ENCODE measurements around the gene ZNF569.
A peak's percentile ranks its signal among the peaks of the same experiment; 100 is the strongest.

The ZNF569 gene

DNA sequence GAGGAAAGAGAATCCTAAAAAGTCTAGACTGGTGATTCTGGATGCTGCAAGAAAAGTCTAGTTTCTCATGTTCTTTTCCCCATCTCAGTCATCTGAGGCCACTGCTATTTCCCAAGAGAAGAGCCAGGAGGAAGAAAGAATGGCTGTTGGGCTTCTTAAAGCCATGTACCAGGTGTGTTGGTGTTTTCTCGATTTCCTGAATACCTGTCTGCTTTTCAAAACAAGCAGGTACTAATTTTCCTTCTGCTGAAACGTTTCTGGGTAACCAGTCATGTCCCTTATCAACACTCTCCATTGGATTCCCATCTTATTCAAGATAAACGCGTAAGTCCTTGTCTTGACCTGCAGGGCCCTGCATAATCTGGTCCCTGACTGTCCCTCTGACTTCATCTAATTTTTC lies 3.0 kb upstream of the ZNF569 start:
- H3K4me3 ChIP-seq (ENCODE audit: insufficient read depth, low read length, poor library complexity, severe bottlenecking) = peak overlapping the region; percentile 57
- H3K9ac ChIP-seq (ENCODE audit: low read length) = peak overlapping the region; percentile 56; the same call in 1 of the 2 replicates
- peak overlapping the region; percentile 52 for H3K4me2 ChIP-seq (ENCODE audit: low read depth, low read length, poor library complexity, severe bottlenecking)
- no peaks in the 10 kb centered on the region for H3K27me3 ChIP-seq (ENCODE audit: low read length)
- peaks cover 5% of the 10 kb centered on the region; the same call in 1 of the 2 replicates for H3K79me2 ChIP-seq (ENCODE audit: insufficient read depth, low read length)
- H3K9me3 ChIP-seq (ENCODE audit: insufficient read depth, low read length) = peaks cover 19% of the 10 kb centered on the region; the same call in 1 of the 2 replicates
- H3K9me2 ChIP-seq (replicated peaks; ENCODE audit: insufficient read depth, low read length) = no peaks in the 10 kb centered on the region
- peaks cover 7% of the 10 kb centered on the region for H3K36me3 ChIP-seq (ENCODE audit: low read length)
- H4K20me1 ChIP-seq (ENCODE audit: low read depth, low read length) = no peaks in the 10 kb centered on the region
- H3F3A ChIP-seq (ENCODE audit: insufficient read depth) = no peaks in the 10 kb centered on the region
- TF ChIP-seq, protein P1, sequence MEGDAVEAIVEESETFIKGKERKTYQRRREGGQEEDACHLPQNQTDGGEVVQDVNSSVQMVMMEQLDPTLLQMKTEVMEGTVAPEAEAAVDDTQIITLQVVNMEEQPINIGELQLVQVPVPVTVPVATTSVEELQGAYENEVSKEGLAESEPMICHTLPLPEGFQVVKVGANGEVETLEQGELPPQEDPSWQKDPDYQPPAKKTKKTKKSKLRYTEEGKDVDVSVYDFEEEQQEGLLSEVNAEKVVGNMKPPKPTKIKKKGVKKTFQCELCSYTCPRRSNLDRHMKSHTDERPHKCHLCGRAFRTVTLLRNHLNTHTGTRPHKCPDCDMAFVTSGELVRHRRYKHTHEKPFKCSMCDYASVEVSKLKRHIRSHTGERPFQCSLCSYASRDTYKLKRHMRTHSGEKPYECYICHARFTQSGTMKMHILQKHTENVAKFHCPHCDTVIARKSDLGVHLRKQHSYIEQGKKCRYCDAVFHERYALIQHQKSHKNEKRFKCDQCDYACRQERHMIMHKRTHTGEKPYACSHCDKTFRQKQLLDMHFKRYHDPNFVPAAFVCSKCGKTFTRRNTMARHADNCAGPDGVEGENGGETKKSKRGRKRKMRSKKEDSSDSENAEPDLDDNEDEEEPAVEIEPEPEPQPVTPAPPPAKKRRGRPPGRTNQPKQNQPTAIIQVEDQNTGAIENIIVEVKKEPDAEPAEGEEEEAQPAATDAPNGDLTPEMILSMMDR (IDR thresholded peaks at IDR 0.05; ENCODE audit: insufficient read depth, low read length, poor library complexity, severe bottlenecking) = no peak
- no peak for TF ChIP-seq EZH2phosphoT487 (conservative IDR thresholded peaks at IDR 0.05; ENCODE audit: low read length)
- no peak overlapping the region for H3K27ac ChIP-seq (ENCODE audit: low read depth, low read length)
- H2AFZ ChIP-seq (ENCODE audit: low read depth, low read length, severe bottlenecking) = no peak overlapping the region

DNA sequence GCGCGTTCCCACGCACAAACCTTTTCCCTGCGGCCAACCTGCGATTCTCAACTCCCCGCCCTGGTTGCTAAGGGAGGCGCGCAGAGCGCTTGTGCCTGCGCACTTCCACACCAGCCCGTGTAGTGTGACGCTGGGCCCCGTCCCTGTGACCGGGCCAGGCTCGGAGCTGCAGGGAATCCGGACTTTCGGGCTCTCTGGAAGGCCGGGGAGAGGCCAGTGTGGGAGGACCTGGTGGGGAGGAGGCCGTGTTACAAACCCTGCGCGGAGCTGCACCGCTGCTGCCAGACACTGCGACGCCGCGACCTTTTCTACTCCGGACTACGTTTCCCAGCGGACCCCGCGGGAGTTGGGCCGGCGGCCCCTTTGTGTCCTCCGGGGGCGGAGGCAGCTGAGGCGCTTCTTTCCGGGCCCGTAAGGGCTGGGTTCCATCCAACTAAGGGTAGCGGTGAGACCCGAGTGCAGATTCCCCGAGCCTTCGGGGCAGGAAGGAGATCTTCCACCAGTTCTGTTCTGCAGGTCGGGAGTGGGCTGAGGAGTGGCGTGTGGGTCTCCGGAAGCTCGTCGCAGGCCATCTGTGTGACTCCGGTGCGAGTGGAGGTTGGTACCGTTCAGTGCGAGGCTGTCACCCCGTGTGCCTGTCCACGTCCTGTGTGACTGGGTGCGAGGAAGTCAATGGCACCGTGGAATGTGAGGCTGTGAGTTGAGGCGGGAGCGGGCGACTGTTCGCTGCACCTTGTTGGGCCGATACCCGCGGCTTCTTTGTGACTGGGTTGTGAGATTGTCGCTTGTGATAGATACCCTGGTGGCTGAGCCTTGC lies 1.9 kb upstream of the ZNF569 start, which contains the start of gene ZNF570:
ZNF570 (plus strand) TSS at position 396 of the 817 bp plus-strand sequence. CDS start 999 bp downstream, outside the sequence.
- Histone ChIP-seq H3K36me3 (ENCODE audit: low read length) (peaks cover 15% of the 10 kb centered on the region), H3K4me3 (ENCODE audit: insufficient read depth, low read length, poor library complexity, severe bottlenecking) (peak within 1 kb of the TSS; percentile 57), H3K9ac (ENCODE audit: low read length) (peak within 1 kb of the TSS; percentile 56), H3K27me3 (ENCODE audit: low read length) (no peaks in the 10 kb centered on the region), H3K4me2 (ENCODE audit: low read depth, low read length, poor library complexity, severe bottlenecking) (peak within 1 kb of the TSS; percentile 52), H3F3A (ENCODE audit: insufficient read depth) (no peaks in the 10 kb centered on the region), H3K9me3 (ENCODE audit: insufficient read depth, low read length) (peaks cover 19% of the 10 kb centered on the region; the same call in 1 of the 2 replicates), H3K9me2 (replicated peaks; ENCODE audit: insufficient read depth, low read length) (no peaks in the 10 kb centered on the region), H3K27ac (ENCODE audit: low read depth, low read length) (peak within 1 kb of the TSS; percentile 9; the same call in 1 of the 2 replicates), H2AFZ (ENCODE audit: low read depth, low read length, severe bottlenecking) (peak within 1 kb of the TSS; percentile 69), H3K79me2 (ENCODE audit: insufficient read depth, low read length) (peaks cover 5% of the 10 kb centered on the region; the same call in 1 of the 2 replicates), H4K20me1 (ENCODE audit: low read depth, low read length) (no peaks in the 10 kb centered on the region)
- TF ChIP-seq EZH2phosphoT487 (conservative IDR thresholded peaks at IDR 0.05; ENCODE audit: low read length) = no peak
- TF ChIP-seq, protein P1 (IDR thresholded peaks at IDR 0.05; ENCODE audit: insufficient read depth, low read length, poor library complexity, severe bottlenecking) = no peak

DNA sequence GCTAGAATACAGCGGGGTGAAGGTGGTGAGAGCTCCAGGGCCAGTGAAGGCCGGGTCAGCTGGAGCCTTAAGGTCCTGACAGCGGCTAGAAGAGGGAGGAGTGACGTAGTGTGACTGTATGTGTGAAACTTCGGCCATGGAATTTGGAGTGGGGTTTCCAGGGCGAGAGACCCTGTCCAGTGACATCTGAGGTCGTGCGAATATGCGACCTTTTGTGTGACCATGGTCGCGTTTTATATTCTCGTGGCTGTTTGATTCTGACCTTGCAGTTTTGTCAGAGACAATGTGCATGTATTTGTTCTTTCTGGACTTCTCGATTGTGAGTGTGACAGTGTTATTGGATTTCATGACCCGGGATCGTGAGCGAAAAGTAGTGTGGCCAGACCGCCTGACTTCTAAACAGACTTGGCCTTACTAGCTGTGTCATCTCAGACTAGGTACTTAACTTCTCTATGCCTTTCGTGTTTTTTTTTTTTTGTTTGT lies 405 bp upstream of the ZNF569 start:
- H3K27ac ChIP-seq (ENCODE audit: low read depth, low read length) = peak overlapping the region; percentile 86; the same call in 1 of the 2 replicates
- peak overlapping the region; percentile 76 for H3K9ac ChIP-seq (ENCODE audit: low read length)

More for the DNA sequence above, 405 bp upstream of the ZNF569 start:
- peak overlapping the region; percentile 70 for H3K4me2 ChIP-seq (ENCODE audit: low read depth, low read length, poor library complexity, severe bottlenecking)
- peak overlapping the region; percentile 93 for H2AFZ ChIP-seq (ENCODE audit: low read depth, low read length, severe bottlenecking)
- H3K9me2 ChIP-seq (replicated peaks; ENCODE audit: insufficient read depth, low read length) = no peaks in the 10 kb centered on the region
- peak overlapping the region; percentile 93 for H3K4me3 ChIP-seq (ENCODE audit: insufficient read depth, low read length, poor library complexity, severe bottlenecking)
- no peaks in the 10 kb centered on the region for H3K27me3 ChIP-seq (ENCODE audit: low read length)
- H4K20me1 ChIP-seq (ENCODE audit: low read depth, low read length) = no peaks in the 10 kb centered on the region
- TF ChIP-seq, protein P1 (IDR thresholded peaks at IDR 0.05; ENCODE audit: insufficient read depth, low read length, poor library complexity, severe bottlenecking) = no peak
- no peak for TF ChIP-seq EZH2phosphoT487 (conservative IDR thresholded peaks at IDR 0.05; ENCODE audit: low read length)
- H3F3A ChIP-seq (ENCODE audit: insufficient read depth) = no peaks in the 10 kb centered on the region
- H3K36me3 ChIP-seq (ENCODE audit: low read length) = peaks cover 26% of the 10 kb centered on the region
- peaks cover 5% of the 10 kb centered on the region; the same call in 1 of the 2 replicates for H3K79me2 ChIP-seq (ENCODE audit: insufficient read depth, low read length)
- H3K9me3 ChIP-seq (ENCODE audit: insufficient read depth, low read length) = peaks cover 20% of the 10 kb centered on the region; the same call in 1 of the 2 replicates
